Activated CD8-positive, alpha-beta memory T cell treated with anti-CD3 and anti-CD28 coated beads, Interleukin-2, amount 50 U/mL, for 48 hours (primary cell): ENCODE results near the gene PIWIL4.
"Not testable (repeated sequence)": the region's sequence is repeated elsewhere in the genome, so short reads cannot be mapped to it uniquely, and the experiment has no call there.

ENCODE experiments used
- DNase-seq: peaks from one replicate; pipeline ENCODE4 v3.0.0-alpha.2; 2020

Gene PIWIL4

DNA sequence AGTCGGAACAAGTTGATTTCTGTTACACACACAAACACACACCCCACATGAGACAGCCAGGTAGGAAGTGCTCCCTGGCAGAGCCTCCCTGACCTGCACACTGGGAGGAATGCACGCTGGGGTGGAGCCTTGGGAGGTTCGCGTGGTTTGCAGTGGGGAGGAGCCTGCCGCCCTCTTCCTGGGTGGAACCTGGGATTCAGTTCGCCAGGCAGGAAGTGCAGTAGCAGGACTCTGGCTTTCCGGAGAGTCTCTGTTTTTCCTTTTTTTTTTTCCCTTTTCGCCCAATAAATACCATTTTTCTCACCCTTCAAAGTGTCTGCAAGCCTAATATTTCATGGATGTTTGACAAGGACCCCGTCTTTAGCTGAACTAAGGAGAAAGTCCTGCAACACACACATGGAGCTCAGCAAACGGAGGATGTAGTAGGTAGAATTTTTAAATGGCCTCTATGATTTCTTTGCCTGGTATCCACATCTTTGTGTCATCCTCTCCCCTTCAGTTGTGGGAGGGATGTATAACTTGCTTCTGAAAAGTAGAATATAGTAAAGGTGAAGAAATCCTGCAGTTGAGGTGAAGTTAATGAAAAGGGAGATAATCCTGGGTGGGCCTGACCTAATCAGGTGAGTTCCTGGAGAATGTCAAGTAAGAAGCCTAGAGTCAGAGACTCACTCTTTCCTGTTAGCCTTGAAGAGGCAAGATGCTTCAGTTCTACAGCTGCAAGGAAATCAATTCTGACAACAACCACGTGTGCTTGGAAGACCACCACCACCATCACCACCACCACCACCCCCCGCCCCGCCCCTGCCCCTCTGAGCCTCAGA, 72.9 kb downstream of the PIWIL4 start:
- no peak for DNase-seq

- DNase-seq = no peak
Measured at GRCh38 chr11:94641167-94641761, 74.1 kb downstream of the PIWIL4 start.

DNA sequence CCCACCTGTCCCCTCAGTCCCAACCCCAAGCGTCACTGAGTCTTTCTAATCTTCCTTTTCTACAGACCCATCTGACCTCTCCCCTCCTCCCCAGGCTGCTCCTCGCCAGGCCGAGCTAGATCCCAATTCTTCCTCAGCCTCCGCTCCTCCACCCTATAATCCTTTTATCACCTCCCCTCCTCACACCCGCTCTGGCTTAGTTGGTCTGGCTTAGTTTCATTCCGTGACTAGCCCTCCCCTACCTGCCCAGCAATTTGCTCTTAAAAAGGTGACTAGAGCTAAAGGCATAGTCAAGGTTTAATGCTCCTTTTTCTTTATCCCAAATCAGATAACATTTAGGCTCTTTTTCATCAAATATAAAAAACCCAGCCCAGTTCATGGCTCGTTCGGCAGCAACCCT, 76.0 kb downstream of the PIWIL4 start:
- DNase-seq = not testable (repeated sequence)

DNA sequence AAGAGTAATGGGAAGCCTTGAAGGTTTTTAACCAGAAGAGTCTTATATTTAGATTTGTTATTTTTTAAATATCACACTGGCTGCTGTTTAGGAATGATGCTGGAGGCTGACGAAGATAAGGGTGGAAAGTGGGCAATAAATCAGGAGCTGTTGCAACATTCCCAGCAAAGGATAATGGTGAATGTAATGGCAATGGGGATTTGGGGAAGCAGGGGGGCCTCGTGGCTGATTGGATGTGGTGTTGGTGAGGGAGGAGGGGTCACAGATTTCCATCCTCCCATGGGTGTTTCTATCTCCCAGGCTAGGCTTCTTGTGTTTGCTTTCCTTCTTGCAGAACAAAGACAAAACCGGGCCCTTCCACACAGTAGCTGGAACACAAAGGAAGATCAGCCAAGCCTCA, 80.8 kb downstream of the PIWIL4 start:
- DNase-seq = no peak

DNA sequence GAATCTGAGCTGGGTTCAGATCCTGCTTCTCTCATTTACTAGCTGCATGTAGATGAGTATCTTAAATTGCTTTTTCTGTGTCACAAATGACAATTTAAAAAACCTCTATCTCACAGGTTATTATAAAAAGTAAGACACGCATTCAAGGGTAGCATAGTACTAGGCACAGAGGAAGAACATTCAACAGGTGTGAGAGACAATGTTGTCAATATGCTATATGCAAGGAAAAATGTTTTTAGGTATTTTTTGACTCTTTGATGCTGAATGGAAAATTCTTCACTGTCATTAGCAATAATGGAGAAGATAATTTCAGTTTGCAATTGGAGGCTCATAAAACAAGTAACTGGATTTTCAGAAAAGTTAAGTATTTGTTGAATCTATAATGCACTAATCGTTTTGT, 81.6 kb downstream of the PIWIL4 start:
- no peak for DNase-seq

DNA sequence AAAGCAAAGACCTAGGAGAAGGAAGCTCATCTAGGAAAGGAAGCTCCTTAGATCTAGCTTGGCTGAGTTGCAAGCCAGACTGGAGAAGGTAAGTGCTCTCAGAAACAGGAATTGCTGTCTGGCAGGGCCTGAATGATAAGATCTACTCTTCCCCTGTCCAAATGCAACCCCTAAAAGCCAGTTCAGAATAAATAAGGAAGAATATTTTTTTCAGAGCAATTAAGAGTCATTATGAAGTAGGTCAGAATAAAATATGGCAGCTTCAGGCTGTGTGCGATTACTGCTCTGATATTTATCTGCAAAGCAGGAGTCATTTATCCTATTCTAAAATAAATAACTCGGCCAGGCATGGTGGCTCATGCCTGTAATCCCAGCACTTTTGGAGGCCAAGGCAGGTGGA, 82.1 kb downstream of the PIWIL4 start:
- DNase-seq = no peak

DNA sequence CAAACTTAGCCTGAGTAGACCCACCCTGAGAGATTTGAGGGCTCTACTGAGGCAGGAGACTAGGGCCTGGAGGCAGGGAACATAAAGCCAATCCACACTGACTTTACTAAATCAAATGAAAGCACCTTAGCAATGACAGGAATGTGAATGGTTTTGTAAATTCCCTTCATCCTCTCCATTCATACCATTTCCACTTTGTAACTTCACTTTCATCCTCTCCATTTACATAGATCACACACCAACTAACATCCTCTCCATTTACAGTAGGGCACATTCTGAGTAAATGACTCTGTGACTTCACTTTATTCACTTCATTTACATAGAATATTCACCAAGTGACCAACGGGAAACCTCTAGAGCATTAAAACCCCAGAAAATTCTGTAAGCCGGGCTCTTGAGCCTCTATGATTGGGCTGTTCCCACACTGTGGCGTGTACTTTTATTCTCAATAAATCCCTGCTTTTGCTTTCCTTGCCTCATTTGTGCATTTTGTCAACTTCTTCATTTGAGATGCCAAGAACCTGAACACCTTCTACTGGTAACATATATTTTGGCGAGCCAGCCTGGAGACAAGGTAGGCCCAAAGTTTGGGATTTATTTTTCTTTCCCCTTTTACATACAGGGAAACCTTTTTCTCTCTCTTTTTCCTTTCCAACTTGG, 82.9 kb downstream of the PIWIL4 start:
- no peak for DNase-seq

- DNase-seq = no peak
Measured at GRCh38 chr11:94650756-94651155, 83.6 kb downstream of the PIWIL4 start.

DNA sequence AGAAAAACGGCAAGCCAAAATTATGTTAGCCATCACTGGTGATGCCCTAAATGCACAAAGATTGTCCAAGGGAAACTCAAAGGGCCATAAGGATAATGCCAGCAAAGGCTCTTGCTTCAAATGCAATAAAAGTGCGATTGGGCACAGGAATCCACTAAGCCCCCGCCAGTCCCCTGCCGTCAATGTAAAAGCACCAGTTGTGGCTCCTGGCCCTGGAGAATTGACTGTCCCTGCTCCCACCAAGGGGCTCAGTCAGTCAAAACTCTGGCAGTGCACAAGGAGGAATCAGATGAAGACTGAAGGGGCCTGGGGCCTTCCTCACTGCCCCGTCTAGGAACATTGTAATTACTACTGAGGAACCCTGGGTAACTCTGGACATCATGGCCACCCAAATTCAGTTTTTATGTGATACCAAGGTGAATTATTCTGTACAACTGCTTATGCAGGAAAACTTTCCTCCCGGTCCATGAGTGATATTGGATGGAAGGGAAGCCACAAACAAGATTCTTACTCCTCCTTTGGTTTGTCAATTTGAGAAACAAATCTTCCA, 85.6 kb downstream of the PIWIL4 start:
- no peak for DNase-seq

- DNase-seq = no peak
Measured at GRCh38 chr11:94653561-94653960, 86.4 kb downstream of the PIWIL4 start.

- DNase-seq = no peak
Measured at GRCh38 chr11:94654201-94654600, 87.0 kb downstream of the PIWIL4 start.

GRCh38 chr11:94655291-94655690, 88.1 kb downstream of the PIWIL4 start:
- no peak for DNase-seq

DNA sequence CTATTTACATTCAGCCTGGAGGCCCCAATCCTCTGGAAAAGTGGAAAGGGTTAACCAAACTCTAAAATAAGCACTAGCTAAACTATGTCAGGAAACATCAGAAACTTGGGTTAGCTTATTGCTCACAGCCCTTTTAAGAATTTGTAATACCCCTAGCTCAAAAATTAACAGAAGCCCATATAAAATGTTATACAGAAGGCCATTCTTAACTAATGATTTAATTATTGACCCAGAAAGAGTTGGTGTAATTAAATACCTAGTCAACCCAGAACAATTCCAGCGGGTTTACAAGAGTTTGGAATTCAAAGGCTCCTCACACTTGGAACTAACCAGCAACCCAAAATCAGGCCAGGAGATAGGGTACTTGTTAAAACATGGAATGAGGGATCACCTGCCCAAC, 88.8 kb downstream of the PIWIL4 start:
- no peak for DNase-seq

- DNase-seq = no peak
Measured at GRCh38 chr11:94656968-94657367, 89.8 kb downstream of the PIWIL4 start.

DNA sequence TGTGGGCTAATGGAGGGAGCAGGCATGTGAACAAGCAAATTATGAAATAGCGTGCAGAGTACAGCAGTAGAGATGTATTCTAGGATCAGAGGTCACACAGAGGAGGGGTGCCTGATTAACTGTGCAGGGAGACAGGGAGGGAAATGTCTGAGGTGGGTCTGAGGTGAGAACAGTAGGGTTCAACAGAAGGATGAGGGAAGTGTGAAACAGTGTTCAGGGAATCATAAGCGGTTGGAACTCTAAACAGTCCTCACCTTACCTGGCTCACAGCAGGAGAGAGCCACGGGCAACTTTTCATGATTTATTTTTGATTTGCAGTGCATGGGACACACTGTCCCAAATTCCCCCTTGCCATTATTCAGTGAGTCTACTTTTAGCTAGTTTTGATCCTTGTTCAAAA, 90.5 kb downstream of the PIWIL4 start:
- DNase-seq = no peak

DNA sequence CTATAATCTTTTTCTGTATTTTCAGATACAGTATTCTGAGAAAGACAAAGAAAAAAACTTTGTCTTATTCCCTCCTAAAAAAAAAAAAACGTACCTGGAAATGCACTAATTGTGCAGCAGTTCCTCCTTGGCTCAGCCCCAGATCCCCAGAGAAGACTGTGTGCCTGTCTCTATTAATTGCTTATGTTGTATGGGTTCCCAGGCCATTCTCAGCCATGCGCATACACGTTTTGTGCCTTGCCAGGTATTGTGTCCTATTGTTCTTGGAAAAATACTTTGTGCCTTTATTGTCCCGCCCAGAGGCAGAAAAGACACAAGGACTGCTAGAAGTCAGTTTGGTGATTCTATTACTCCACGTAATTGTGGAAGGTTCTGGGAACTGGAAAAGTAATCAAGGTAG, 91.2 kb downstream of the PIWIL4 start:
- no peak for DNase-seq

- no peak for DNase-seq
Measured at GRCh38 chr11:94658888-94659287, 91.7 kb downstream of the PIWIL4 start.

GRCh38 chr11:94661444-94661843, 94.3 kb downstream of the PIWIL4 start:
- DNase-seq = no peak

DNA sequence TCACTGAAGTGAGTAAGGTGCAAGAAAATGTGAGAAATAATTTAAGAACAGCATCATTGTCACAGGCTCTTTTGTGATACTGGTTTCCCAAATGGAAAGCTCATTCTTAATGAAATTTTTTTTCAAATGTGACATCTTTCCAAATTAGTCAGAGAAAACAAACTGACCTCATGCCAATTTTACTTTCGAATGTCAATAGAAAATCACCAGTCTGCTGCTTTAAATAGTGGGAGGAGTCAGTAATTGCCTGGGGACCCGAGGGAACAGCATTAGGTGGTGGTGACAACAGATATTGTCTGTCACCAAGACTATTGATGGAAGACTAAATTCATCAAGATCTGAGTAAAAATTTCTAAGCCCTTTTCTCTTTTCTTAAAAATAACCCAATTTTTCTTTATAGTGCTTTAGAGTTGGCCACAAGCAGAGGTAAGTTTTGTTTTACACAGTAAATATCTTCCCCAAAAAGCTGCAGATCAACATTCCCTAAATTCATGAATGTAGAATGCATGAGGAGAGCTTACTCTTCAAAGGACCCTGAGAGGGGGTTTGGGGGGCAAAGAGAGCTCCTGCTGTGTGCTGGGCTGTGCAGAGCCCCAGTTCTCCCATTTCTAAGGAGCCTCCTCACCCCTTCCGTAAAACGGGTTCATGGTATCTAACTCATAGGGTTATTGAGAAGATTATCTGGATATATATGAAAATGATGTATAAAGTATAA, 95.1 kb downstream of the PIWIL4 start:
- DNase-seq = no peak

GRCh38 chr11:94662846-94663390, 95.8 kb downstream of the PIWIL4 start:
- no peak for DNase-seq

DNA sequence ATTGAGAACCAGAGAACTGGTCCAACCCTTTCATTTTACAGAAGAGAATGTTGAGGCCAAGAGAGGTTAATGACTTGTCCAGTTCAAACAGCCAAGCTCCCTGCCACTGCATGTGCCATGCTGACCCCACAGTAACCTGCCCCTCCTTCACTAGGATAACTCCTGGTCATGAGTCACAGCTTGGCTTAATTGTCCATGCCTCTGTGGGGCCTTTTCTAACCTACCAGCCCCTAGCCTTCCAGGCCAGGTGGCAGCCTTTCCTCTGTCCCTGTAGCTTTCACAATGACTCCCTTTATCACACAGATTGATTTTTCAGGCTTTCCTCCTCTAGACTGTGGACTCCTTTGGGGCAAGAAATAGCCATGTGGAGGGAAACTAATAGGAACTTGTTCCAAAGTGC, 97.2 kb downstream of the PIWIL4 start:
- DNase-seq = no peak

- no peak for DNase-seq
Measured at GRCh38 chr11:94665116-94665659, 98.0 kb downstream of the PIWIL4 start.
